Gastroesophageal sphincter (tissue), 3 donors: Measurements from ENCODE around the gene ASNS.

Experiments
- EP300 ChIP-seq: sonication (generic); formaldehyde crosslinking; IDR thresholded peaks from one replicate; pipeline ENCODE4 v1.6.1; 2017; ENCODE audit warnings: antibody characterized with exemption, mild to moderate bottlenecking
- POLR2A ChIP-seq, 2 donors: fragments of 450-650 bp; IDR thresholded peaks; one replicate each; pipeline ENCODE4 v1.6.1; 2017; ENCODE audit warnings: antibody characterized with exemption in 2 of 2, mild to moderate bottlenecking in 2 of 2, moderate library complexity in 1 of 2
- POLR2AphosphoS5 ChIP-seq: sonication (generic); formaldehyde crosslinking; IDR thresholded peaks from one replicate; pipeline ENCODE4 v1.6.1; 2017; ENCODE audit warnings: antibody characterized with exemption
- TF ChIP-seq, protein P1 (sequence below), 4 experiments: fragments of 200-600 bp in 2 of 4; fragments of 450-650 bp in 2 of 4; sonication (generic) in 1 of 4; IDR thresholded peaks; one replicate each; pipeline ENCODE4 v1.5.1; 2017 to 2019; ENCODE audit warnings: antibody characterized with exemption in 4 of 4, mild to moderate bottlenecking in 2 of 4, moderate library complexity in 2 of 4

DNA sequence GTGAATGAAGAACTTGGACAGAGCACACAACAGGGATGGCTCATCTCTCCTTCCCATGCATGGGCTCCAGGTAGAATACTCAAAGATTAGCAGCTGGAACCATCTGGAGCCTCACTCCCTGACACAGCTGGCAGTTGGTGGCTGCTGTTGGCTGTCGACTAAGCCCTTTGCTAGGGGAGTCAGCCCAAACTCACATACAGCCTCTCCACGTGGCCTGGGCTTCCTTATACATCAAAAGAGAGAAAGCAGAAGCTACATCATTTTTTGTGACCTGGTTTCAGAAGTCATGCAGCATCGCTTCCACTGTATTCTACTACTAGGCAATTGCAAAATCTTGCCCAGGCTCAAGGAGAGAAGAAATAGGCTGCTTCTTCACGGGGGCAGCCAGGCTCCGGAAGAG is 24.4 kb downstream of the ASNS start:
- TF ChIP-seq, protein P1, sequence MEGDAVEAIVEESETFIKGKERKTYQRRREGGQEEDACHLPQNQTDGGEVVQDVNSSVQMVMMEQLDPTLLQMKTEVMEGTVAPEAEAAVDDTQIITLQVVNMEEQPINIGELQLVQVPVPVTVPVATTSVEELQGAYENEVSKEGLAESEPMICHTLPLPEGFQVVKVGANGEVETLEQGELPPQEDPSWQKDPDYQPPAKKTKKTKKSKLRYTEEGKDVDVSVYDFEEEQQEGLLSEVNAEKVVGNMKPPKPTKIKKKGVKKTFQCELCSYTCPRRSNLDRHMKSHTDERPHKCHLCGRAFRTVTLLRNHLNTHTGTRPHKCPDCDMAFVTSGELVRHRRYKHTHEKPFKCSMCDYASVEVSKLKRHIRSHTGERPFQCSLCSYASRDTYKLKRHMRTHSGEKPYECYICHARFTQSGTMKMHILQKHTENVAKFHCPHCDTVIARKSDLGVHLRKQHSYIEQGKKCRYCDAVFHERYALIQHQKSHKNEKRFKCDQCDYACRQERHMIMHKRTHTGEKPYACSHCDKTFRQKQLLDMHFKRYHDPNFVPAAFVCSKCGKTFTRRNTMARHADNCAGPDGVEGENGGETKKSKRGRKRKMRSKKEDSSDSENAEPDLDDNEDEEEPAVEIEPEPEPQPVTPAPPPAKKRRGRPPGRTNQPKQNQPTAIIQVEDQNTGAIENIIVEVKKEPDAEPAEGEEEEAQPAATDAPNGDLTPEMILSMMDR (IDR thresholded peaks at IDR 0.05): no peak
- TF ChIP-seq POLR2A (IDR thresholded peaks at IDR 0.05) (no peak), POLR2AphosphoS5 (no peak), EP300 (no peak)
